GM18517 (cell line): ENCODE results near the gene HPX.

Source experiments
- ATAC-seq: cut with Tn5 transposase; IDR thresholded peaks from one replicate; pipeline ENCODE4 v1.9.1; 2021; ENCODE audit warnings: mild to moderate bottlenecking, moderate library complexity; ENCODE audit not compliant: unreplicated experiment

HPX gene

GRCh38 chr11:6418557-6419008 is 22.2 kb downstream of the HPX start:
- no peak for ATAC-seq

- no peak for ATAC-seq
Measured at GRCh38 chr11:6417907-6418556, 22.8 kb downstream of the HPX start.

GRCh38 chr11:6415797-6416196 is 25.0 kb downstream of the HPX start:
- ATAC-seq, result no peak

- ATAC-seq, result no peak
Measured at GRCh38 chr11:6414874-6415328, 25.9 kb downstream of the HPX start.

GRCh38 chr11:6413791-6414201 is 27.0 kb downstream of the HPX start:
- ATAC-seq, result no peak

- no peak for ATAC-seq
Measured at GRCh38 chr11:6411594-6412031, 29.2 kb downstream of the HPX start.

- no peak for ATAC-seq
Measured at GRCh38 chr11:6410695-6411430, 29.9 kb downstream of the HPX start.

- ATAC-seq, result no peak
Measured at GRCh38 chr11:6406370-6406769, 34.4 kb downstream of the HPX start.

GRCh38 chr11:6405846-6406245 is 34.9 kb downstream of the HPX start:
- ATAC-seq, result no peak

GRCh38 chr11:6405052-6405667 is 35.6 kb downstream of the HPX start:
- no peak for ATAC-seq

- ATAC-seq, result no peak
Measured at GRCh38 chr11:6404342-6405051, 36.3 kb downstream of the HPX start.

GRCh38 chr11:6403539-6403938 is 37.2 kb downstream of the HPX start:
- no peak for ATAC-seq

- ATAC-seq, result peak; percentile 91
Measured at GRCh38 chr11:6402561-6402981, 38.2 kb downstream of the HPX start.

GRCh38 chr11:6402061-6402470 is 38.7 kb downstream of the HPX start:
- ATAC-seq, result peak; percentile 56

GRCh38 chr11:6401464-6401863 is 39.3 kb downstream of the HPX start:
- ATAC-seq, result no peak

- ATAC-seq, result no peak
Measured at GRCh38 chr11:6400431-6401345, 40.1 kb downstream of the HPX start.

GRCh38 chr11:6397636-6398035 is 43.2 kb downstream of the HPX start:
- ATAC-seq, result no peak

GRCh38 chr11:6397156-6397555 is 43.6 kb downstream of the HPX start:
- ATAC-seq, result no peak

- no peak for ATAC-seq
Measured at GRCh38 chr11:6395470-6396060, 45.2 kb downstream of the HPX start.
